Mammary microvascular endothelial cell (primary cell): ENCODE results near the gene CPOX. TPM values are rescaled to one million over a fixed set of nuclear protein-coding genes. Genes with fewer than 3 reads are reported as not detected.

ENCODE experiments used
- total RNA-seq: library from RNA; depleted of rRNA; stranded (reverse); fragments of >200 nt; gene quantifications from 2 replicates; pipeline ENCODE4 v1.2.3, GENCODE V29; 2015

CPOX gene
- total RNA-seq: 30.5 and 35.5 TPM in 2 replicates

DNA sequence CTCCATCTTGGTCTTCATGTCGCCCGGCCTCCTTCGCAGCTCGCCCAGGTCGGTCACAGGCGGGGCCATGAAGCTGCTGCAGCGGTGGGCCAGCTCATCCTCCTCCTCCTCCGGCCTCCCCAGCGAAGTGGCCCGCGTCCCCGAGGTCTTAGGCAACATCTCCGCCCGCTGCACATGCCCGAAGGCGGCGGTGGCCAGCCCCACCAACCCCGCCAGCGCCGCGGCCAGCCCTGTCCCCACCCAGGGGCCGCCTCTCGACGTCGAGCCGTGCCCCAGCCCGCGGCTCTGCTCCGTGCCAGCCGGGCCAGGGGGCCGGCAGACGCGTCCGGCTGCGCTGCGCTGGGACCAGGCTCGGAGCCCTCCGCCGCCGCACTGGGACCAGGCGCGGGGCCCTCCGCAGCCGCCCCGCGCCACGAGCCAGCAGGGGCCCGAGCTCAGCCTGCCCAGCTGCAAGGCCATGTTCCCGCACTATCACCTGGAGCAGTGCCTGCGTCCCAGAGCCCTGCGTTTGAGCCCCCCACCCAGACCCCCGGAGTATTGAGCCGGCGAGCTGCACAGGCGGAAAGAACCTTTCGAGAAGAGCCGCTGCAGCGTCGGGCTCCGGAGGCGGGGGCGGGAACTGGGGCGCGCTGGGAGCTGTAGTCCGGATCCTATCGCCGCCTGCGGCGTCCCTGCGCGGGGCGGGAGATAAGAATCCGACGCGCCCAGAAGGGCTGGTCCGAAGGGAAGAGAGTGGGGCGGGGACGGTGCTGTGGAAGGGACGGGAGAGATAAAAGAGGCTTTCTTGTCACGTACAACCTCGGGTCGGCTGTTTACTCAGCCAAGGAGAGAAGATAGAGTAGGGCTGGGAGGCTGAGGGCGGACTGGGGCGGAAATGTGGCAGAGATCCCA, at the start of gene CPOX:
CPOX (minus strand) TSS at position 566 of the 891 bp plus-strand sequence; CDS start at position 459, 107 bp downstream.

DNA sequence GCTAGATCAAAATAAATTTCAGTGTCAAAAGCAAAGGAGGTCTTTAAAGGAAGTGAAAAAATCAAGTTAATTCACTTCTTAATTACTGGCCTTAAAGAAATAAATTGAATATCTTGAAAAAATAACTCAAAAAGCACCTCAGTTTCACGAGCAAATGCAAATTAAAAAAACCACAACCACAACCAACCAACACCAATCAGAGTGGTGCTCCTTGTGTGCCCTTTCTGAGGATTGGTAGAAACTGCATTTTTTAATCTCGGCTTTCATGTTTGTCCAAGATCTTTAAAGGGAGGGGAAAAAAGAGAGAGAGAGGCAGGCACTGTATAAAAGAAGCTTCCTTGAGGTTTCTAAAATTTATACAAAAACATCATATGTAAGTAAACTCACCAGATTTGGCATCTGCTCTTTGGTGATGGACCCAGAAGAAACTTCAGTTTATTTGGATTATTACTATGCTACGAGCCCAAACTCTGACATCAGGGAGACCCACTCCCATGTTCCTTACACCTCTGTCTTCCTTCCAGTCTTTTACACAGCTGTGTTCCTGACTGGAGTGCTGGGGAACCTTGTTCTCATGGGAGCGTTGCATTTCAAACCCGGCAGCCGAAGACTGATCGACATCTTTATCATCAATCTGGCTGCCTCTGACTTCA, 61.7 kb downstream of the CPOX start, which contains the start of gene GPR15:
GPR15 (plus strand) TSS at position 357 of the 653 bp plus-strand sequence; CDS start at position 413, 56 bp downstream.

Other genes with a start within 250 kb of the CPOX start
- gene OR5K4, start 239.8 kb downstream of the CPOX start, total RNA-seq: not detected in 2 replicates
- gene OR5K3, start 202.9 kb downstream of the CPOX start, total RNA-seq: not detected in 2 replicates
- gene OR5K1, start 130.4 kb downstream of the CPOX start, total RNA-seq: not detected in 2 replicates
- not detected in 2 replicates for gene OR5K2, start 95.9 kb downstream of the CPOX start, total RNA-seq
- gene CLDND1, start 70.7 kb downstream of the CPOX start, total RNA-seq: 90.1 and 108 TPM in 2 replicates
- gene GPR15, start 61.6 kb downstream of the CPOX start, total RNA-seq: not detected in 2 replicates
- gene ST3GAL6, start 169.7 kb upstream of the CPOX start, total RNA-seq: 25.0 and 28.8 TPM in 2 replicates